HCT116 (cell line): ENCODE measurements around the gene PAPPA2. TPM values are rescaled to one million over a fixed set of nuclear protein-coding genes. Genes with fewer than 3 reads are reported as not detected.

Experiments
- ATAC-seq: fragments of 200-7000 bp; cut with Tn5 transposase; 2 replicates; pipeline ENCODE4 v1.9.1; 2020; ENCODE audit warnings: mild to moderate bottlenecking, moderate library complexity
- BruUV-seq: library from RNA; stranded (reverse); fragments of 400-500 nt; replicated peaks from 2 replicates; lab custom pipeline; 2021; lab: Mats Ljungman, UMichigan
- CTCF ChIA-PET: fragments of 300-600 bp; sonication (Branson Sonifier 250); formaldehyde crosslinking; loops from one replicate; lab custom pipeline; 2021; ENCODE audit warnings: antibody characterized with exemption; lab: Charles Lee
- POLR2A ChIA-PET: fragments of 300-600, 350-600 bp; sonication (Branson Sonifier 250); formaldehyde crosslinking; loops from one replicate; lab custom pipeline; 2021; ENCODE audit warnings: antibody characterized with exemption; lab: Charles Lee
- RAD21 ChIA-PET, 2 experiments: fragments of 300-600 bp; sonication (Branson Sonifier 250); formaldehyde crosslinking; loops; one replicate each; lab custom pipeline; 2023; ENCODE audit warnings: low total read pairs in 2 of 2; ENCODE audit not compliant: uncharacterized antibody in 2 of 2, unreplicated experiment in 2 of 2, low non-redundant PET in 1 of 2; lab: Charles Lee
- DNase-seq: peaks from one replicate; pipeline ENCODE4 v3.0.0-alpha.2; 2010; ENCODE audit warnings: low read depth, low spot score
- H2AFZ ChIP-seq: fragments of 200-600 bp; shearing (Covaris generic), sonication (generic); 2 replicates; pipeline ENCODE4 v1.6.1; 2017; ENCODE audit warnings: low read depth, mixed run types, mixed read lengths, antibody characterized with exemption, low read length; ENCODE audit not compliant: poor library complexity, severe bottlenecking
- H3K27ac ChIP-seq: 2 replicates; pipeline ENCODE4 v1.5.1; 2012; ENCODE audit warnings: low read depth, low read length
- H3K27me3 ChIP-seq: fragments of 200-600 bp; sonication (generic); 2 replicates; pipeline ENCODE4 v1.6.1; 2016; ENCODE audit warnings: mixed run types, low read length, mixed read lengths; ENCODE audit not compliant: insufficient read depth
- H3K36me3 ChIP-seq, 2 experiments: fragments of 200-500 bp in 1 of 2; fragments of 200-600 bp in 1 of 2; sonication (Bioruptor generic) in 1 of 2; sonication (generic) in 1 of 2; 2 replicates each; pipeline versions ENCODE4 v1.5.1 to v1.6.1; 2014 to 2016; ENCODE audit warnings: low read length in 2 of 2, inconsistent platforms in 1 of 2, mixed read lengths in 1 of 2, mixed run types in 1 of 2; ENCODE audit not compliant: insufficient read depth in 2 of 2, control insufficient read depth in 1 of 2
- H3K4me1 ChIP-seq, 2 experiments: fragments of 200-600 bp in 1 of 2; sonication (generic) in 1 of 2; 2 replicates each; pipeline versions ENCODE4 v1.5.1 to v1.6.1; 2012 to 2017; ENCODE audit warnings: low read length in 2 of 2, inconsistent platforms in 1 of 2, mild to moderate bottlenecking in 1 of 2, mixed read lengths in 1 of 2, mixed run types in 1 of 2, moderate library complexity in 1 of 2; ENCODE audit not compliant: insufficient read depth in 2 of 2, control insufficient read depth in 1 of 2
- H3K4me2 ChIP-seq: fragments of 200-600 bp; sonication (generic); 2 replicates; pipeline ENCODE4 v1.6.1; 2017; ENCODE audit warnings: mixed run types, low read length, mixed read lengths
- H3K4me3 ChIP-seq, 2 experiments: fragments of 200-600 bp in 1 of 2; sonication (generic) in 1 of 2; replicated peaks in 1 of 2; 2 replicates each; pipeline ENCODE4 v1.5.1; 2011 to 2016; ENCODE audit warnings: low read length in 2 of 2, control low read depth in 1 of 2, low read depth in 1 of 2, mild to moderate bottlenecking in 1 of 2, mixed read lengths in 1 of 2, mixed run types in 1 of 2
- H3K79me2 ChIP-seq: fragments of 200-600 bp; sonication (generic); 2 replicates; pipeline ENCODE4 v1.6.1; 2017; ENCODE audit warnings: mild to moderate bottlenecking, mixed run types, low read length, moderate library complexity, mixed read lengths; ENCODE audit not compliant: insufficient read depth
- H3K9ac ChIP-seq: fragments of 200-600 bp; sonication (generic); 2 replicates; pipeline ENCODE4 v1.6.1; 2016; ENCODE audit warnings: low read length, mixed read lengths
- H3K9me2 ChIP-seq: fragments of 200-600 bp; sonication (generic), shearing (Covaris generic); 2 replicates; pipeline ENCODE4 v1.6.1; 2017; ENCODE audit warnings: mixed run types, mild to moderate bottlenecking, moderate library complexity; ENCODE audit not compliant: insufficient read depth
- H3K9me3 ChIP-seq, 2 experiments: fragments of 200-500 bp in 1 of 2; fragments of 200-600 bp in 1 of 2; sonication (Bioruptor generic) in 1 of 2; sonication (generic) in 1 of 2; 2 replicates each; pipeline ENCODE4 v1.6.1; 2014 to 2017; ENCODE audit warnings: low read length in 2 of 2, mixed read lengths in 2 of 2, inconsistent platforms in 1 of 2, low read depth in 1 of 2, mild to moderate bottlenecking in 1 of 2, mixed run types in 1 of 2, moderate library complexity in 1 of 2; ENCODE audit not compliant: control insufficient read depth in 1 of 2, insufficient read depth in 1 of 2
- H4K20me1 ChIP-seq: fragments of 200-600 bp; sonication (generic), shearing (Covaris generic); 2 replicates; pipeline ENCODE4 v1.6.1; 2017; ENCODE audit warnings: mixed run types, mild to moderate bottlenecking, moderate library complexity; ENCODE audit not compliant: insufficient read depth
- CBX3 ChIP-seq: IDR thresholded peaks from 2 replicates; pipeline ENCODE4 v1.6.1; 2012; ENCODE audit warnings: low read depth
- CEBPB ChIP-seq: IDR thresholded peaks from 2 replicates; pipeline ENCODE4 v1.6.1; 2012; ENCODE audit warnings: low read depth
- EGR1 ChIP-seq: IDR thresholded peaks from 2 replicates; pipeline ENCODE4 v1.6.1; 2012; ENCODE audit warnings: low read depth
- ELF1 ChIP-seq: IDR thresholded peaks from 2 replicates; pipeline ENCODE4 v1.6.1; 2012; ENCODE audit warnings: low read depth, borderline replicate concordance
- EZH2 ChIP-seq: fragments of 200-600 bp; sonication (generic); IDR thresholded peaks from 2 replicates; pipeline ENCODE4 v1.6.1; 2017; ENCODE audit warnings: antibody characterized with exemption, mixed run types
- EZH2phosphoT487 ChIP-seq: fragments of 200-600 bp; IDR thresholded peaks from 2 replicates; pipeline ENCODE4 v1.6.1; 2018; ENCODE audit warnings: antibody characterized with exemption, borderline replicate concordance
- POLR2A ChIP-seq: IDR thresholded peaks from 2 replicates; pipeline ENCODE4 v1.7.0; 2011; ENCODE audit warnings: borderline replicate concordance; ENCODE audit not compliant: insufficient read depth, insufficient read length; ENCODE audit errors: extremely low read depth
- POLR2AphosphoS5 ChIP-seq: IDR thresholded peaks from 2 replicates; pipeline ENCODE4 v1.6.1; 2011; ENCODE audit warnings: mild to moderate bottlenecking, low read depth, low read length, moderate library complexity
- RAD21 ChIP-seq: IDR thresholded peaks from 2 replicates; pipeline ENCODE4 v1.6.1; 2012; ENCODE audit warnings: low read depth, mild to moderate bottlenecking
- SIN3A ChIP-seq: IDR thresholded peaks from 2 replicates; pipeline ENCODE4 v1.6.1; 2012; ENCODE audit warnings: low read depth
- SP1 ChIP-seq: IDR thresholded peaks from 2 replicates; pipeline ENCODE4 v1.6.1; 2012; ENCODE audit warnings: low read depth
- SRF ChIP-seq: IDR thresholded peaks from 2 replicates; pipeline ENCODE4 v1.6.1; 2012; ENCODE audit warnings: low read depth
- TCF7L2 ChIP-seq: IDR thresholded peaks from 2 replicates; pipeline ENCODE4 v1.7.0; 2011; ENCODE audit warnings: borderline replicate concordance, inconsistent platforms; ENCODE audit not compliant: insufficient read depth, insufficient read length; ENCODE audit errors: extremely low read depth
- ZNF274 ChIP-seq: fragments of 200-500 bp; sonication (Bioruptor generic); IDR thresholded peaks from 2 replicates; pipeline ENCODE4 v1.6.1; 2014; ENCODE audit warnings: mild to moderate bottlenecking, low read depth, low read length, inconsistent platforms
- intact Hi-C: fragments of 100-400 bp; cut with micrococcal nuclease; formaldehyde crosslinking; loops from 2 replicates; pipeline ENCODE4 v1.10.0; 2022
- total RNA-seq: library from RNA; stranded (reverse); gene quantifications from one replicate; pipeline ENCODE4 v1.2.1, GENCODE V29; 2021; ENCODE audit not compliant: unreplicated experiment
- TF ChIP-seq, protein P1 (sequence below): IDR thresholded peaks from 2 replicates; pipeline ENCODE4 v1.6.1; 2012
- TF ChIP-seq, protein P2 (sequence below): IDR thresholded peaks from 2 replicates; pipeline ENCODE4 v1.6.1; 2012
- TF ChIP-seq, protein P3 (sequence below): IDR thresholded peaks from 2 replicates; pipeline ENCODE4 v1.6.1; 2012; ENCODE audit warnings: low read depth
- TF ChIP-seq, protein P4 (sequence below), 3 experiments: fragments of 200-600 bp in 1 of 3; sonication (generic) in 1 of 3; IDR thresholded peaks in 2 of 3; conservative IDR thresholded peaks in 1 of 3; 2 replicates each; pipeline ENCODE4 v1.5.1; 2012 to 2017; ENCODE audit warnings: low read depth in 2 of 3, low read length in 2 of 3, antibody characterized with exemption in 1 of 3, borderline replicate concordance in 1 of 3, control low read depth in 1 of 3, mild to moderate bottlenecking in 1 of 3, mixed read lengths in 1 of 3, mixed run types in 1 of 3, moderate library complexity in 1 of 3; ENCODE audit not compliant: insufficient read depth in 1 of 3
- TF ChIP-seq, protein P5 (sequence below): IDR thresholded peaks from 2 replicates; pipeline ENCODE4 v1.6.1; 2011; ENCODE audit warnings: mild to moderate bottlenecking, low read length, moderate library complexity; ENCODE audit not compliant: insufficient replicate concordance; ENCODE audit errors: extremely low read depth

Gene PAPPA2
- total RNA-seq, 1 experiment from 2014 or later, result not detected

DNA sequence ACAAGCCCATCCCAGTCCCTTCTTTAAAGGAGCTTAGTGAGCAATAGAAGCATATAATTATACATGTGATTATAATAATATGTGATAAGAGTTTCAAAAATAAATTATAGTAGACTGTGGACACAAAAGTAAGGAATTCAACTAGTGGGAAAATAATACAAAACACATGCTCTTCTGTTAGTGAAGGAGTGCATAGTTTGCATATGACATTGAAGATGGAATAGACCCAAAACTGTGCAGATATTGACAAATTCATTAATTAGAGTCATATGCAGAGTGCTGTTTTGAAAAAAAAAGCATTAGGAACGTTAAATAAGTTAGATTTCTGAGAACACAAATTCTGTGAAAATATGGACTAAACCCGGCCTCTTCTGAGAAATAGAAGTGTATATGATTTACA is 422.8 kb downstream of the PAPPA2 start:
- H3K9me3 ChIP-seq, result no peaks in the 10 kb centered on the region
- no peaks in the 10 kb centered on the region for H3K36me3 ChIP-seq
- H4K20me1 ChIP-seq, result no peaks in the 10 kb centered on the region
- RAD21 ChIA-PET, result no interaction called here
- DNase-seq, result no peak
- no peaks in the 10 kb centered on the region for H3K4me1 ChIP-seq
- H3K27me3 ChIP-seq, result peaks cover 28% of the 10 kb centered on the region
- CTCF ChIA-PET, result no interaction called here
- intact Hi-C loops, result no loop called here
- H3K9ac ChIP-seq, result no peak overlapping the region
- no peaks in the 10 kb centered on the region for H3K9me2 ChIP-seq
- no peaks in the 10 kb centered on the region for H3K79me2 ChIP-seq
- no peak overlapping the region for H3K27ac ChIP-seq
- no peak for TF ChIP-seq RAD21
- TF ChIP-seq POLR2A, result no peak
- TF ChIP-seq TCF7L2, result no peak
- no peak for TF ChIP-seq SRF
- TF ChIP-seq, protein P1, sequence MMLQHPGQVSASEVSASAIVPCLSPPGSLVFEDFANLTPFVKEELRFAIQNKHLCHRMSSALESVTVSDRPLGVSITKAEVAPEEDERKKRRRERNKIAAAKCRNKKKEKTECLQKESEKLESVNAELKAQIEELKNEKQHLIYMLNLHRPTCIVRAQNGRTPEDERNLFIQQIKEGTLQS, result no peak
- TF ChIP-seq CEBPB, result no peak
- no peak for TF ChIP-seq CBX3
- TF ChIP-seq ZNF274, result no peak
- TF ChIP-seq ELF1, result no peak
- TF ChIP-seq EZH2phosphoT487, result no peak
- TF ChIP-seq, protein P2, sequence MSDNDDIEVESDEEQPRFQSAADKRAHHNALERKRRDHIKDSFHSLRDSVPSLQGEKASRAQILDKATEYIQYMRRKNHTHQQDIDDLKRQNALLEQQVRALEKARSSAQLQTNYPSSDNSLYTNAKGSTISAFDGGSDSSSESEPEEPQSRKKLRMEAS, result no peak
- no peak for TF ChIP-seq SP1
- TF ChIP-seq EGR1, result no peak
- TF ChIP-seq, protein P3, sequence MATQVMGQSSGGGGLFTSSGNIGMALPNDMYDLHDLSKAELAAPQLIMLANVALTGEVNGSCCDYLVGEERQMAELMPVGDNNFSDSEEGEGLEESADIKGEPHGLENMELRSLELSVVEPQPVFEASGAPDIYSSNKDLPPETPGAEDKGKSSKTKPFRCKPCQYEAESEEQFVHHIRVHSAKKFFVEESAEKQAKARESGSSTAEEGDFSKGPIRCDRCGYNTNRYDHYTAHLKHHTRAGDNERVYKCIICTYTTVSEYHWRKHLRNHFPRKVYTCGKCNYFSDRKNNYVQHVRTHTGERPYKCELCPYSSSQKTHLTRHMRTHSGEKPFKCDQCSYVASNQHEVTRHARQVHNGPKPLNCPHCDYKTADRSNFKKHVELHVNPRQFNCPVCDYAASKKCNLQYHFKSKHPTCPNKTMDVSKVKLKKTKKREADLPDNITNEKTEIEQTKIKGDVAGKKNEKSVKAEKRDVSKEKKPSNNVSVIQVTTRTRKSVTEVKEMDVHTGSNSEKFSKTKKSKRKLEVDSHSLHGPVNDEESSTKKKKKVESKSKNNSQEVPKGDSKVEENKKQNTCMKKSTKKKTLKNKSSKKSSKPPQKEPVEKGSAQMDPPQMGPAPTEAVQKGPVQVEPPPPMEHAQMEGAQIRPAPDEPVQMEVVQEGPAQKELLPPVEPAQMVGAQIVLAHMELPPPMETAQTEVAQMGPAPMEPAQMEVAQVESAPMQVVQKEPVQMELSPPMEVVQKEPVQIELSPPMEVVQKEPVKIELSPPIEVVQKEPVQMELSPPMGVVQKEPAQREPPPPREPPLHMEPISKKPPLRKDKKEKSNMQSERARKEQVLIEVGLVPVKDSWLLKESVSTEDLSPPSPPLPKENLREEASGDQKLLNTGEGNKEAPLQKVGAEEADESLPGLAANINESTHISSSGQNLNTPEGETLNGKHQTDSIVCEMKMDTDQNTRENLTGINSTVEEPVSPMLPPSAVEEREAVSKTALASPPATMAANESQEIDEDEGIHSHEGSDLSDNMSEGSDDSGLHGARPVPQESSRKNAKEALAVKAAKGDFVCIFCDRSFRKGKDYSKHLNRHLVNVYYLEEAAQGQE, result no peak
- TF ChIP-seq, protein P4, sequence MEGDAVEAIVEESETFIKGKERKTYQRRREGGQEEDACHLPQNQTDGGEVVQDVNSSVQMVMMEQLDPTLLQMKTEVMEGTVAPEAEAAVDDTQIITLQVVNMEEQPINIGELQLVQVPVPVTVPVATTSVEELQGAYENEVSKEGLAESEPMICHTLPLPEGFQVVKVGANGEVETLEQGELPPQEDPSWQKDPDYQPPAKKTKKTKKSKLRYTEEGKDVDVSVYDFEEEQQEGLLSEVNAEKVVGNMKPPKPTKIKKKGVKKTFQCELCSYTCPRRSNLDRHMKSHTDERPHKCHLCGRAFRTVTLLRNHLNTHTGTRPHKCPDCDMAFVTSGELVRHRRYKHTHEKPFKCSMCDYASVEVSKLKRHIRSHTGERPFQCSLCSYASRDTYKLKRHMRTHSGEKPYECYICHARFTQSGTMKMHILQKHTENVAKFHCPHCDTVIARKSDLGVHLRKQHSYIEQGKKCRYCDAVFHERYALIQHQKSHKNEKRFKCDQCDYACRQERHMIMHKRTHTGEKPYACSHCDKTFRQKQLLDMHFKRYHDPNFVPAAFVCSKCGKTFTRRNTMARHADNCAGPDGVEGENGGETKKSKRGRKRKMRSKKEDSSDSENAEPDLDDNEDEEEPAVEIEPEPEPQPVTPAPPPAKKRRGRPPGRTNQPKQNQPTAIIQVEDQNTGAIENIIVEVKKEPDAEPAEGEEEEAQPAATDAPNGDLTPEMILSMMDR (IDR thresholded peaks at IDR 0.05 in 2 of 3, conservative IDR thresholded peaks at IDR 0.05 in 1 of 3; ENCODE audit: borderline replicate concordance in 1 of 3, insufficient read depth in 1 of 3, low read depth in 2 of 3, low read length in 2 of 3), result no peak
- no peak for TF ChIP-seq EZH2
- no peak for TF ChIP-seq SIN3A
- TF ChIP-seq POLR2AphosphoS5, result no peak
- TF ChIP-seq, protein P5, sequence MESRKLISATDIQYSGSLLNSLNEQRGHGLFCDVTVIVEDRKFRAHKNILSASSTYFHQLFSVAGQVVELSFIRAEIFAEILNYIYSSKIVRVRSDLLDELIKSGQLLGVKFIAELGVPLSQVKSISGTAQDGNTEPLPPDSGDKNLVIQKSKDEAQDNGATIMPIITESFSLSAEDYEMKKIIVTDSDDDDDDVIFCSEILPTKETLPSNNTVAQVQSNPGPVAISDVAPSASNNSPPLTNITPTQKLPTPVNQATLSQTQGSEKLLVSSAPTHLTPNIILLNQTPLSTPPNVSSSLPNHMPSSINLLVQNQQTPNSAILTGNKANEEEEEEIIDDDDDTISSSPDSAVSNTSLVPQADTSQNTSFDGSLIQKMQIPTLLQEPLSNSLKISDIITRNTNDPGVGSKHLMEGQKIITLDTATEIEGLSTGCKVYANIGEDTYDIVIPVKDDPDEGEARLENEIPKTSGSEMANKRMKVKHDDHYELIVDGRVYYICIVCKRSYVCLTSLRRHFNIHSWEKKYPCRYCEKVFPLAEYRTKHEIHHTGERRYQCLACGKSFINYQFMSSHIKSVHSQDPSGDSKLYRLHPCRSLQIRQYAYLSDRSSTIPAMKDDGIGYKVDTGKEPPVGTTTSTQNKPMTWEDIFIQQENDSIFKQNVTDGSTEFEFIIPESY, result no peak
- H3K4me3 ChIP-seq, result no peak overlapping the region
- BruUV-seq, result no TSS peak
- no peak for ATAC-seq
- no peak overlapping the region for H2AFZ ChIP-seq
- POLR2A ChIA-PET, result no interaction called here
- no peak overlapping the region for H3K4me2 ChIP-seq
